Breast epithelium (tissue), 4 donors: Measurements from ENCODE around the gene KAT5. TPM values are rescaled to one million over a fixed set of nuclear protein-coding genes. Genes with fewer than 3 reads are reported as not detected.
"Not testable (repeated sequence)": the region's sequence is repeated elsewhere in the genome, so short reads cannot be mapped to it uniquely, and the experiment has no call there.

Experiments used
- DNase-seq, 2 donors: peaks; one replicate each; pipeline ENCODE4 v3.0.0-alpha.2; 2019; ENCODE audit warnings: low spot score in 2 of 2
- H3K27ac ChIP-seq, 2 donors: fragments of 200-600 bp; sonication (generic) in 1 of 2; one replicate each; pipeline ENCODE4 v1.5.1; 2016 to 2019; ENCODE audit warnings: mild to moderate bottlenecking in 1 of 2
- H3K27me3 ChIP-seq, 2 donors: fragments of 200-600 bp; sonication (generic) in 1 of 2; one replicate each; pipeline versions ENCODE4 v1.5.1 to v1.6.0; 2017 to 2019; ENCODE audit warnings: control low read depth in 1 of 2, mild to moderate bottlenecking in 1 of 2
- H3K36me3 ChIP-seq: fragments of 200-600 bp; one replicate; pipeline ENCODE4 v1.5.1; 2019
- H3K4me1 ChIP-seq, 2 donors: fragments of 200-600 bp; sonication (generic); one replicate each; pipeline ENCODE4 v1.5.1; 2016 to 2019; ENCODE audit warnings: control low read depth in 1 of 2
- H3K4me3 ChIP-seq, 3 donors: fragments of 200-600 bp; sonication (generic); 1 replicate in 2 of 3; 2 replicates in 1 of 3; pipeline ENCODE4 v1.5.1; 2016 to 2019; ENCODE audit warnings: mild to moderate bottlenecking in 3 of 3, moderate library complexity in 2 of 3
- H3K9me3 ChIP-seq, 2 donors: fragments of 200-600 bp; sonication (generic) in 1 of 2; one replicate each; pipeline ENCODE4 v1.5.1; 2016 to 2019; ENCODE audit warnings: control low read depth in 1 of 2
- POLR2A ChIP-seq: fragments of 450-650 bp; IDR thresholded peaks from one replicate; pipeline ENCODE4 v1.6.1; 2016; ENCODE audit warnings: antibody characterized with exemption, mild to moderate bottlenecking, moderate library complexity
- POLR2AphosphoS5 ChIP-seq, 3 donors: sonication (generic); formaldehyde crosslinking; IDR thresholded peaks; one replicate each; pipeline ENCODE4 v1.6.1; 2017; ENCODE audit warnings: antibody characterized with exemption in 3 of 3
- intact Hi-C: fragments of 100-400 bp; cut with DNase I; formaldehyde crosslinking; loops from one replicate; pipeline ENCODE4 v1.15.1; 2023; ENCODE audit warnings: low total_unique reads
- total RNA-seq, 3 donors: library from RNA; depleted of rRNA; stranded (reverse); fragments of >200 nt; gene quantifications; one replicate each; pipeline ENCODE4 v1.1.0, GENCODE V29; 2016
- TF ChIP-seq, protein P1 (sequence below), 3 donors: fragments of 450-650 bp; IDR thresholded peaks; one replicate each; pipeline ENCODE4 v1.5.1; 2016 to 2017; ENCODE audit warnings: antibody characterized with exemption in 3 of 3, mild to moderate bottlenecking in 3 of 3, moderate library complexity in 3 of 3

The KAT5 gene
- total RNA-seq, 3 donors from 2014 or later: 50.1 to 66.7 (median 61.3) TPM

DNA sequence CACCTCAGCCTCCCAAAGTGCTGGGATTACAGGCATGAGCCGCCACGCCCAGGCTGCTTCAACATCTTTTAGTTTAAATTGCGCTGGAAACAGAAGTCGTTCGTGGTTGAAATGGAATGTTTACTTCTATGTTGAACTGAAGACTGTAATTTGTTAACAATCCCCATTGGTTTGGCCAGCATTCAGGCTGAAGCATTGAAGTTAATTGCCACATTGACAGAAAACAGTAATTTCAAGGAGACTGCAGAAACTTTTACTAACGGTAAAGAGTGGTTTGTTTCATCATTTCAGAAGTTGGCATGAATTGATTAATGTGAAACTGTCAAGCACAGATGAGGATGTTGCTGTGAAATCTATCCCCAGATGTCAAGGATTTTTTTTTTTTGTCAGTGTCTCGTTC lies 54.5 kb downstream of the KAT5 start:
- H3K27me3 ChIP-seq: no peaks in the 10 kb centered on the region
- H3K4me1 ChIP-seq: no peaks in the 10 kb centered on the region
- no peaks in the 10 kb centered on the region for H3K36me3 ChIP-seq
- no peak for DNase-seq
- H3K4me3 ChIP-seq: no peak overlapping the region
- TF ChIP-seq POLR2A (no peak), POLR2AphosphoS5 (IDR thresholded peaks at IDR 0.05) (no peak)
- TF ChIP-seq, protein P1, sequence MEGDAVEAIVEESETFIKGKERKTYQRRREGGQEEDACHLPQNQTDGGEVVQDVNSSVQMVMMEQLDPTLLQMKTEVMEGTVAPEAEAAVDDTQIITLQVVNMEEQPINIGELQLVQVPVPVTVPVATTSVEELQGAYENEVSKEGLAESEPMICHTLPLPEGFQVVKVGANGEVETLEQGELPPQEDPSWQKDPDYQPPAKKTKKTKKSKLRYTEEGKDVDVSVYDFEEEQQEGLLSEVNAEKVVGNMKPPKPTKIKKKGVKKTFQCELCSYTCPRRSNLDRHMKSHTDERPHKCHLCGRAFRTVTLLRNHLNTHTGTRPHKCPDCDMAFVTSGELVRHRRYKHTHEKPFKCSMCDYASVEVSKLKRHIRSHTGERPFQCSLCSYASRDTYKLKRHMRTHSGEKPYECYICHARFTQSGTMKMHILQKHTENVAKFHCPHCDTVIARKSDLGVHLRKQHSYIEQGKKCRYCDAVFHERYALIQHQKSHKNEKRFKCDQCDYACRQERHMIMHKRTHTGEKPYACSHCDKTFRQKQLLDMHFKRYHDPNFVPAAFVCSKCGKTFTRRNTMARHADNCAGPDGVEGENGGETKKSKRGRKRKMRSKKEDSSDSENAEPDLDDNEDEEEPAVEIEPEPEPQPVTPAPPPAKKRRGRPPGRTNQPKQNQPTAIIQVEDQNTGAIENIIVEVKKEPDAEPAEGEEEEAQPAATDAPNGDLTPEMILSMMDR (IDR thresholded peaks at IDR 0.05): no peak
- no peak overlapping the region for H3K27ac ChIP-seq
- no peaks in the 10 kb centered on the region for H3K9me3 ChIP-seq
- intact Hi-C loops: no loop called here

DNA sequence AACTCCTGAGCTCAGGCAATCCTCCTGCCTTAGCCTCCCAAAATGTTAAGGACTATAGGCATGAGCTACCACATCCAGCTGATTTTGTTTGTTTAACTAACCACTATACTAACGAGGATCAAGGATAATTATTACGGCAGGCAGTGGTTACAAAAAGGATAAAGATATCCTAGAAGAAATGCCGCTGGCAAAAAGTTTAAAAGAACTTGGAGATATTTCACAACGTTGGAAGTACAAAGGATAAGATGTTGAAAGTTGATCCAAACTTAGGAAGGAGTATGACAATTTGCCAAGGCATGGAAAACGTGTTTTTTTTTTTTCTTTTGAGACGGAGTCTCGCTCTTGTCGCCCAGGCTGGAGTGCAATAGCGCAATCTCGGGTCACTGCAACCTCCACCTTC lies 55.4 kb downstream of the KAT5 start:
- Histone ChIP-seq H3K27me3 (no peaks in the 10 kb centered on the region), H3K4me1 (no peaks in the 10 kb centered on the region), H3K9me3 (no peaks in the 10 kb centered on the region), H3K27ac (no peak overlapping the region), H3K36me3 (no peaks in the 10 kb centered on the region), H3K4me3 (no peak overlapping the region)
- intact Hi-C loops: no loop called here
- DNase-seq: no peak
- TF ChIP-seq POLR2A (no peak), POLR2AphosphoS5 (IDR thresholded peaks at IDR 0.05) (no peak)
- TF ChIP-seq, protein P1 (IDR thresholded peaks at IDR 0.05): no peak

DNA sequence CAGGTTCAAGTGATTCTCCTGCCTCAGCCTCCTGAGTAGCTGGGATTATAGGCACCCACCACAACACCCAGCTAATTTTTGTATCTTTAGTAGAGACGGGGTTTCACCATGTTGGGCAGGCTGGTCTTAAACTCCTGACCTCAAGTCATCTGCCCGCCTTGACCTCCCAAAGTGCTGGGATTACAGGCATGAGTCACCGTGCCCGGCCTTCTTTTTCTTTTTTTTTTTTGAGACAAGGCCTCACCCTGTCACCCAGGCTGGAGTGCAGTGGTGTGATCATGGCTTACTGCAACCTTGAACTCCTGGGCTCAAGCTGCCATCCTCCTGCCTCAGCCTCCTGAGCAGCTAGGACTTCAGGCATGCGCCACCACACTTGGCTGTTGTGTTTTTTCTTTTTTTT lies 55.8 kb downstream of the KAT5 start:
- H3K27me3 ChIP-seq, H3K4me3 ChIP-seq, H3K4me1 ChIP-seq, intact Hi-C loops, H3K27ac ChIP-seq, DNase-seq, H3K9me3 ChIP-seq, H3K36me3 ChIP-seq: not testable (repeated sequence)

Other genes starting within 250 kb of the KAT5 start
- over 10,000 TPM; 14,217 to 22,312 (median 18,959) TPM for gene MALAT1, start 213.2 kb upstream of the KAT5 start, total RNA-seq
- gene SCYL1, start 187.2 kb upstream of the KAT5 start, total RNA-seq: 10 to 100 TPM; 74.1 to 83.4 (median 83.2) TPM
- gene LTBP3, start 153.9 kb upstream of the KAT5 start, total RNA-seq: 10 to 100 TPM; 63.0 to 98.9 (median 95.7) TPM
- 10 to 100 TPM; 48.9 to 60.0 (median 59.4) TPM for gene ZNRD2, start 141.8 kb upstream of the KAT5 start, total RNA-seq
- gene FAM89B, start 139.7 kb upstream of the KAT5 start, total RNA-seq: 10 to 100 TPM; 37.4 to 51.4 (median 40.8) TPM
- 10 to 100 TPM; 28.0 to 68.8 (median 33.4) TPM for gene EHBP1L1, start 136.2 kb upstream of the KAT5 start, total RNA-seq
- gene KCNK7, start 116.5 kb upstream of the KAT5 start, total RNA-seq: 1 to 10 TPM in 1 of 3 donors, under 1 TPM in 2; 0.33 to 2.2 (median 0.80) TPM
- gene MAP3K11, start 98.0 kb upstream of the KAT5 start, total RNA-seq: 10 to 100 TPM; 30.4 to 39.0 (median 36.7) TPM
- 10 to 100 TPM; 13.4 to 21.0 (median 20.1) TPM for gene PCNX3, start 96.5 kb upstream of the KAT5 start, total RNA-seq
- gene SIPA1, start 74.2 kb upstream of the KAT5 start, total RNA-seq: 10 to 100 TPM; 18.2 to 27.9 (median 25.5) TPM
- 10 to 100 TPM; 45.0 to 57.7 (median 46.2) TPM for gene RELA, start 49.3 kb upstream of the KAT5 start, total RNA-seq
- gene RNASEH2C, start 8.5 kb downstream of the KAT5 start, total RNA-seq: 100 to 1,000 TPM in 1 of 3 donors, 10 to 100 TPM in 2; 89.1 to 110 (median 99.8) TPM
- 10 to 100 TPM; 15.5 to 19.3 (median 17.6) TPM for gene AP5B1, start 68.7 kb downstream of the KAT5 start, total RNA-seq
- 1 to 10 TPM in 2 of 3 donors, not detected in 1; 3.6 to 5.1 TPM for gene OVOL1, start 74.8 kb downstream of the KAT5 start, total RNA-seq
- gene SNX32, start 121.7 kb downstream of the KAT5 start, total RNA-seq: 1 to 10 TPM in 1 of 3 donors, under 1 TPM in 2; 0.15 to 2.3 (median 0.48) TPM
- gene CFL1, start 145.9 kb downstream of the KAT5 start, total RNA-seq: 100 to 1,000 TPM; 407 to 564 (median 453) TPM
- 10 to 100 TPM; 29.8 to 44.6 (median 42.9) TPM for gene MUS81, start 148.2 kb downstream of the KAT5 start, total RNA-seq
- gene EFEMP2, start 160.5 kb downstream of the KAT5 start, total RNA-seq: 10 to 100 TPM; 34.5 to 75.0 (median 57.0) TPM
- 1 to 10 TPM; 1.6 to 4.0 (median 1.9) TPM for gene CTSW, start 167.6 kb downstream of the KAT5 start, total RNA-seq
- gene FIBP, start 176.2 kb downstream of the KAT5 start, total RNA-seq: 10 to 100 TPM; 51.2 to 68.5 (median 51.7) TPM
- gene CCDC85B, start 178.4 kb downstream of the KAT5 start, total RNA-seq: 10 to 100 TPM; 30.3 to 91.1 (median 41.9) TPM
- gene FOSL1, start 188.1 kb downstream of the KAT5 start, total RNA-seq: 10 to 100 TPM in 1 of 3 donors, 1 to 10 TPM in 2; 2.4 to 17.0 (median 7.2) TPM
- 10 to 100 TPM; 16.7 to 20.3 (median 19.7) TPM for gene C11orf68, start 206.8 kb downstream of the KAT5 start, total RNA-seq
- gene DRAP1, start 207.2 kb downstream of the KAT5 start, total RNA-seq: 10 to 100 TPM; 50.1 to 64.5 (median 51.5) TPM
- gene TSGA10IP, start 233.2 kb downstream of the KAT5 start, total RNA-seq: not detected
- gene SART1, start 249.5 kb downstream of the KAT5 start, total RNA-seq: 10 to 100 TPM; 55.2 to 68.5 (median 55.9) TPM